Activated T-cell treated with anti-CD3 and anti-CD28 coated beads for 48 hours (primary cell): ENCODE data around the gene PEAK1.
"Not testable (repeated sequence)": the region's sequence is repeated elsewhere in the genome, so short reads cannot be mapped to it uniquely, and the experiment has no call there.

Source experiments
- DNase-seq: peaks from one replicate; pipeline ENCODE4 v3.0.0-alpha.2; 2020; ENCODE audit warnings: low read depth

PEAK1 gene

GRCh38 chr15:77221708-77222107, 198.2 kb downstream of the PEAK1 start:
- no peak for DNase-seq

- no peak for DNase-seq
These were observed 198.7 kb downstream of the PEAK1 start for GRCh38 chr15:77221174-77221573.

- DNase-seq = no peak
These were observed 200.1 kb downstream of the PEAK1 start for GRCh38 chr15:77219841-77220240.

GRCh38 chr15:77209221-77209620, 210.7 kb downstream of the PEAK1 start:
- no peak for DNase-seq

GRCh38 chr15:77208241-77208640, 211.7 kb downstream of the PEAK1 start:
- DNase-seq = no peak

GRCh38 chr15:77201665-77202064, 218.2 kb downstream of the PEAK1 start:
- no peak for DNase-seq

GRCh38 chr15:77196381-77196780, 223.5 kb downstream of the PEAK1 start:
- no peak for DNase-seq

- DNase-seq = no peak
These were observed 224.3 kb downstream of the PEAK1 start for GRCh38 chr15:77195586-77195985.

- DNase-seq = no peak
These were observed 227.5 kb downstream of the PEAK1 start for GRCh38 chr15:77192451-77192850.

- DNase-seq = no peak
These were observed 228.6 kb downstream of the PEAK1 start for GRCh38 chr15:77191230-77191834.

- DNase-seq = no peak
These were observed 232.0 kb downstream of the PEAK1 start for GRCh38 chr15:77187751-77188464.

- no peak for DNase-seq
These were observed 233.3 kb downstream of the PEAK1 start for GRCh38 chr15:77186594-77187011.

GRCh38 chr15:77185242-77185785, 234.6 kb downstream of the PEAK1 start:
- DNase-seq = no peak

GRCh38 chr15:77184352-77184751, 235.6 kb downstream of the PEAK1 start:
- DNase-seq = not testable (repeated sequence)

GRCh38 chr15:77183066-77183465, 236.8 kb downstream of the PEAK1 start:
- DNase-seq = no peak

GRCh38 chr15:77181305-77182074, 238.4 kb downstream of the PEAK1 start:
- DNase-seq = no peak

GRCh38 chr15:77180757-77181156, 239.1 kb downstream of the PEAK1 start:
- DNase-seq = no peak

- DNase-seq = no peak
These were observed 239.6 kb downstream of the PEAK1 start for GRCh38 chr15:77180270-77180669.

- DNase-seq = peak; percentile 17
These were observed 240.3 kb downstream of the PEAK1 start for GRCh38 chr15:77179541-77179998.

- DNase-seq = no peak
These were observed 241.5 kb downstream of the PEAK1 start for GRCh38 chr15:77178411-77178810.

GRCh38 chr15:77176148-77176547, 243.8 kb downstream of the PEAK1 start:
- not testable (repeated sequence) for DNase-seq

GRCh38 chr15:77173487-77173886, 246.4 kb downstream of the PEAK1 start:
- DNase-seq = no peak
